ENCODE data around the gene ST3GAL3. TPM values are rescaled to one million over a fixed set of nuclear protein-coding genes. Genes with fewer than 3 reads are reported as not detected.

The ST3GAL3 gene
- total and polyA plus RNA-seq, 2 experiments from 2014 or later = 4.5 to 7.0 TPM

- DNase-seq (ENCODE audit: low spot score) = no peak
- Histone ChIP-seq H3K36me3 (ENCODE audit: insufficient read depth) (no peaks in the 10 kb centered on the region), H4K20me1 (replicated peaks; ENCODE audit: insufficient read depth) (no peaks in the 10 kb centered on the region), H3K4me1 (ENCODE audit: insufficient read depth) (no peaks in the 10 kb centered on the region), H3K27ac (ENCODE audit: low read depth) (no peak overlapping the region), H3K4me3 (no peak overlapping the region), H3K27me3 (ENCODE audit: insufficient read depth) (no peaks in the 10 kb centered on the region), H2AFZ (no peak overlapping the region), H3F3A (replicated peaks; ENCODE audit: low read depth) (no peaks in the 10 kb centered on the region), H3K9me2 (ENCODE audit: insufficient read depth) (no peaks in the 10 kb centered on the region), H3K79me2 (replicated peaks; ENCODE audit: insufficient read depth) (no peaks in the 10 kb centered on the region), H3K4me2 (no peak overlapping the region)
- H3K4me3 Mint-ChIP-seq = no peak overlapping the region; the same call in 2 of the 3 replicates
- H3K27me3 Mint-ChIP-seq (ENCODE audit: insufficient read depth, low read depth, poor library complexity) = peaks cover 11% of the 10 kb centered on the region
- no peaks in the 10 kb centered on the region; the same call in 2 of the 3 replicates for H3K4me1 Mint-ChIP-seq
- peaks cover under 1% of the 10 kb centered on the region; the same call in 1 of the 3 replicates for H3K36me3 Mint-ChIP-seq (ENCODE audit: low read depth)
- no peak overlapping the region for H3K27ac Mint-ChIP-seq
- H3K9me3 Mint-ChIP-seq = peaks cover under 1% of the 10 kb centered on the region; the same call in 1 of the 3 replicates
- TF ChIP-seq JUNB (IDR thresholded peaks at IDR 0.05; ENCODE audit: unreplicated experiment) (no peak), CREB1 (CRISPR knock-in tag; IDR thresholded peaks at IDR 0.05; ENCODE audit: low read depth) (no peak), ZNF331 (CRISPR knock-in tag; IDR thresholded peaks at IDR 0.05; ENCODE audit: low read depth) (no peak), ETS1 (IDR thresholded peaks at IDR 0.05) (no peak), NANOG (IDR thresholded peaks at IDR 0.05; ENCODE audit: borderline replicate concordance) (no peak), CTCF (conservative IDR thresholded peaks at IDR 0.05; ENCODE audit: low read depth in 2 of 2) (no peak), EZH2 (IDR thresholded peaks at IDR 0.05; ENCODE audit: low read depth, unreplicated experiment) (no peak), EZH2phosphoT487 (IDR thresholded peaks at IDR 0.05; ENCODE audit: unreplicated experiment) (no peak)
- ATAC-seq = no peak
Observed at GRCh38 chr1:43901196-43901961, 194.0 kb downstream of the ST3GAL3 start.

- Mint-ChIP-seq H3K27ac (no peak overlapping the region), H3K4me3 (no peak overlapping the region), H3K9me3 (peaks cover 3% of the 10 kb centered on the region; the same call in 2 of the 3 replicates), H3K36me3 (ENCODE audit: low read depth) (peaks cover 3% of the 10 kb centered on the region; the same call in 1 of the 3 replicates), H3K27me3 (ENCODE audit: insufficient read depth, low read depth, poor library complexity) (peaks cover 11% of the 10 kb centered on the region), H3K4me1 (no peaks in the 10 kb centered on the region; the same call in 2 of the 3 replicates)
- Histone ChIP-seq H3K36me3 (ENCODE audit: insufficient read depth) (no peaks in the 10 kb centered on the region), H3K4me2 (no peak overlapping the region), H3K27ac (ENCODE audit: low read depth) (no peak overlapping the region), H3F3A (replicated peaks; ENCODE audit: low read depth) (no peaks in the 10 kb centered on the region), H3K4me1 (ENCODE audit: insufficient read depth) (no peaks in the 10 kb centered on the region), H2AFZ (no peak overlapping the region), H4K20me1 (replicated peaks; ENCODE audit: insufficient read depth) (no peaks in the 10 kb centered on the region), H3K4me3 (no peak overlapping the region), H3K79me2 (replicated peaks; ENCODE audit: insufficient read depth) (no peaks in the 10 kb centered on the region), H3K27me3 (ENCODE audit: insufficient read depth) (no peaks in the 10 kb centered on the region), H3K9me2 (ENCODE audit: insufficient read depth) (no peaks in the 10 kb centered on the region)
- DNase-seq (ENCODE audit: low spot score) (no peak), ATAC-seq (no peak)
- TF ChIP-seq JUNB (IDR thresholded peaks at IDR 0.05; ENCODE audit: unreplicated experiment) (no peak), CTCF (conservative IDR thresholded peaks at IDR 0.05; ENCODE audit: low read depth in 2 of 2) (no peak)
Observed at GRCh38 chr1:43902058-43902831, 194.9 kb downstream of the ST3GAL3 start.

Data from GM23338 (cell line).